Endothelial cell of umbilical vein (primary cell): Measurements from ENCODE around the gene RAI1. TPM values are rescaled to one million over a fixed set of nuclear protein-coding genes. Genes with fewer than 3 reads are reported as not detected.

ENCODE experiments used
- BruUV-seq: library from RNA; stranded (reverse); fragments of 400-500 nt; replicated peaks from 2 replicates; lab custom pipeline; 2021; lab: Mats Ljungman, UMichigan
- CTCF ChIA-PET: fragments of 300-600, 350-600 bp; sonication (Branson Sonifier 250); formaldehyde crosslinking; loops from one replicate; lab custom pipeline; 2021; ENCODE audit warnings: antibody characterized with exemption, inconsistent platforms; lab: Charles Lee
- POLR2A ChIA-PET: fragments of 300-600, 350-600 bp; sonication (Branson Sonifier 250); formaldehyde crosslinking; loops from one replicate; lab custom pipeline; 2021; ENCODE audit warnings: antibody characterized with exemption, inconsistent platforms; lab: Charles Lee
- DNase-seq: peaks from one replicate; pipeline ENCODE4 v3.0.0-alpha.2; 2011; ENCODE audit warnings: low read depth, low spot score
- FAIRE-seq: peaks from 2 replicates; lab custom pipeline; 2011; peaks lifted over from hg19 to GRCh38; lab: Jason Lieb, UNC
- H2AFZ ChIP-seq: 2 replicates; pipeline ENCODE4 v1.6.0; 2012; ENCODE audit warnings: low read depth, low read length, control low read depth, inconsistent platforms
- H3K27ac ChIP-seq: 2 replicates; pipeline ENCODE4 v1.5.1; 2011; ENCODE audit warnings: low read depth, mild to moderate bottlenecking, control low read depth, low read length, moderate library complexity; ENCODE audit not compliant: insufficient read depth
- H3K27me3 ChIP-seq, 2 experiments: 2 replicates each; pipeline versions ENCODE4 v1.6.0 to v1.6.1; 2011; ENCODE audit warnings: low read length in 2 of 2, mixed read lengths in 1 of 2; ENCODE audit not compliant: control insufficient read depth in 2 of 2, insufficient read depth in 2 of 2
- H3K36me3 ChIP-seq, 2 experiments: 2 replicates in 1 of 2; 3 replicates in 1 of 2; pipeline ENCODE4 v1.5.1; 2011; ENCODE audit warnings: low read length in 2 of 2, mild to moderate bottlenecking in 1 of 2, moderate library complexity in 1 of 2; ENCODE audit not compliant: control insufficient read depth in 2 of 2, insufficient read depth in 2 of 2; ENCODE audit errors: extremely low read depth in 1 of 2
- H3K4me1 ChIP-seq: 3 replicates; pipeline ENCODE4 v1.5.1; 2011; ENCODE audit warnings: mild to moderate bottlenecking, low read length; ENCODE audit not compliant: control insufficient read depth, insufficient read depth; ENCODE audit errors: extremely low read depth
- H3K4me2 ChIP-seq: 2 replicates; pipeline ENCODE4 v1.6.1; 2011; ENCODE audit warnings: low read length, control low read depth, mixed read lengths; ENCODE audit not compliant: insufficient read depth
- H3K4me3 ChIP-seq, 3 experiments: fragments of 200-600 bp in 1 of 3; sonication (generic), shearing (Covaris generic) in 1 of 3; replicated peaks in 1 of 3; 2 replicates each; pipeline ENCODE4 v1.5.1; 2011 to 2016; ENCODE audit warnings: control low read depth in 3 of 3, low read length in 3 of 3, mild to moderate bottlenecking in 2 of 3, inconsistent platforms in 1 of 3, low read depth in 1 of 3, moderate library complexity in 1 of 3; ENCODE audit not compliant: insufficient read depth in 1 of 3
- H3K79me2 ChIP-seq: 2 replicates; pipeline ENCODE4 v1.6.0; 2012; ENCODE audit warnings: low read length, inconsistent platforms; ENCODE audit not compliant: control insufficient read depth, insufficient read depth
- H3K9ac ChIP-seq: replicated peaks from 2 replicates; pipeline ENCODE3; 2011; ENCODE audit warnings: low read length, control low read depth; ENCODE audit not compliant: insufficient read depth; ENCODE audit errors: extremely low read depth
- H3K9me1 ChIP-seq: replicated peaks from 3 replicates; pipeline ENCODE4 v1.6.0; 2011; ENCODE audit warnings: mild to moderate bottlenecking, low read length; ENCODE audit not compliant: control insufficient read depth, insufficient read depth; ENCODE audit errors: extremely low read depth
- H3K9me3 ChIP-seq: replicated peaks from 2 replicates; pipeline ENCODE4 v1.5.1; 2012; ENCODE audit warnings: low read length, inconsistent platforms; ENCODE audit not compliant: control insufficient read depth, insufficient read depth
- H4K20me1 ChIP-seq: replicated peaks from 2 replicates; pipeline ENCODE3; 2011; ENCODE audit warnings: mild to moderate bottlenecking, low read length; ENCODE audit not compliant: control insufficient read depth, insufficient read depth; ENCODE audit errors: extremely low read depth
- EZH2 ChIP-seq: IDR thresholded peaks from 2 replicates; pipeline ENCODE4 v1.6.1; 2012; ENCODE audit warnings: borderline replicate concordance, low read depth, mild to moderate bottlenecking, moderate library complexity, low read length, inconsistent platforms; ENCODE audit not compliant: severe bottlenecking
- FOS ChIP-seq: IDR thresholded peaks from 2 replicates; pipeline ENCODE4 v1.6.1; 2011; ENCODE audit warnings: mild to moderate bottlenecking, low read length, moderate library complexity, borderline replicate concordance; ENCODE audit not compliant: insufficient read depth
- GATA2 ChIP-seq: IDR thresholded peaks from 2 replicates; pipeline ENCODE4 v1.7.0; 2011; ENCODE audit warnings: low read depth, mild to moderate bottlenecking, moderate library complexity, mixed read lengths, low read length; ENCODE audit not compliant: insufficient read length, insufficient read depth
- JUN ChIP-seq: IDR thresholded peaks from 2 replicates; pipeline ENCODE4 v1.6.1; 2011; ENCODE audit warnings: borderline replicate concordance, low read depth; ENCODE audit not compliant: insufficient read length, insufficient read depth
- MYC ChIP-seq: IDR thresholded peaks from one replicate; pipeline ENCODE4 v1.6.1; 2011; ENCODE audit warnings: mild to moderate bottlenecking, low read depth, low read length
- POLR2A ChIP-seq: IDR thresholded peaks from 2 replicates; pipeline ENCODE4 v1.6.1; 2012; ENCODE audit warnings: low read depth, mild to moderate bottlenecking, control low read depth, low read length
- POLR2AphosphoS5 ChIP-seq: IDR thresholded peaks from 2 replicates; pipeline ENCODE4 v1.6.1; 2012; ENCODE audit warnings: low read depth, mild to moderate bottlenecking, control low read depth, low read length, moderate library complexity; ENCODE audit not compliant: insufficient read depth
- dilution Hi-C: fragments of 300-500 bp; cut with MboI; formaldehyde crosslinking; loops from one replicate; pipeline ENCODE4 v1.15.0; 2019; ENCODE audit warnings: low sequenced_read_pairs; ENCODE audit not compliant: extremely low pct_ligation_motif_present
- intact Hi-C: fragments of 100-400 bp; cut with micrococcal nuclease; formaldehyde crosslinking; loops from one replicate; pipeline ENCODE4 v1.10.0; 2022
- polyA plus RNA-seq, 4 experiments: library from polyadenylated mRNA; depleted of rRNA in 3 of 4; stranded (reverse) in 3 of 4; unstranded in 1 of 4; fragments of >200 nt; gene quantifications; 2 replicates each; pipeline versions ENCODE4 v1.2.1 to v1.2.3, GENCODE V29; 2011 to 2012; ENCODE audit warnings: missing spikeins in 1 of 4
- total RNA-seq: library from RNA; stranded (reverse); gene quantifications from 2 replicates; pipeline ENCODE4 v1.2.3, GENCODE V29; 2021
- TF ChIP-seq, protein P1 (sequence below), 2 donors: IDR thresholded peaks; 1 replicate in 1 of 2; 2 replicates in 1 of 2; pipeline ENCODE4 v1.5.1; 2011; ENCODE audit warnings: low read length in 2 of 2, mild to moderate bottlenecking in 2 of 2, moderate library complexity in 2 of 2, control low read depth in 1 of 2, inconsistent platforms in 1 of 2, low read depth in 1 of 2; ENCODE audit not compliant: insufficient read depth in 1 of 2; ENCODE audit errors: extremely low read depth in 1 of 2
- TF ChIP-seq, protein P2 (sequence below): IDR thresholded peaks from 2 replicates; pipeline ENCODE4 v1.6.1; 2011; ENCODE audit not compliant: insufficient read depth, insufficient read length

Gene RAI1
- total and polyA plus RNA-seq, 2 donors (not counting 3 experiments of a cell fraction or from before 2014, with no cell fraction given), result 7.8 to 43.3 TPM

DNA sequence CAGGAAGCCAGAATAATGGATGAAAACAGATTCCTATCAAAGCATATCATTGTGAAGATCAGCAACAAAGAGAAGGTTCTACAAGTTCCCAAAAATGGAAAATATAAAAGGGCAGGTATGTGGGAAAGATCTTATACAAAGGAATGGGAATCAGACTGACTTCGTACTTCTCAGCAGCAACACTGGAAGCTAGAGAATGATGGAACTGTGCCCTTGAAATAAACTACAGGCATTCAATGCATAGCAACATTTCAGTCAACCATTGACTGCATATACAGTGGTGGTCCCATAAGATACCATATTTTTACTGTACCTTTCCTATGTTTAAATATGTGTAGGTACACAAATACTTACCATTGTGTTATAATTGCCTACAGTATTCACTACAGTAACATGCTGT is 30.3 kb upstream of the RAI1 start:
- no peak overlapping the region for H2AFZ ChIP-seq
- H3K27me3 ChIP-seq, result peaks cover 4% of the 10 kb centered on the region in 2 experiments
- no peaks in the 10 kb centered on the region for H3K4me1 ChIP-seq
- no peaks in the 10 kb centered on the region for H3K79me2 ChIP-seq
- H3K27ac ChIP-seq, result no peak overlapping the region
- H3K36me3 ChIP-seq, result no peaks in the 10 kb centered on the region
- no peak overlapping the region for H3K4me3 ChIP-seq
- H3K9me1 ChIP-seq, result no peaks in the 10 kb centered on the region
- H3K9ac ChIP-seq, result no peak overlapping the region
- dilution Hi-C loops, result no loop called here
- TF ChIP-seq MYC, result no peak
- TF ChIP-seq GATA2, result no peak
- TF ChIP-seq POLR2A, result no peak
- TF ChIP-seq EZH2, result no peak
- no peak for TF ChIP-seq FOS
- TF ChIP-seq, protein P1, sequence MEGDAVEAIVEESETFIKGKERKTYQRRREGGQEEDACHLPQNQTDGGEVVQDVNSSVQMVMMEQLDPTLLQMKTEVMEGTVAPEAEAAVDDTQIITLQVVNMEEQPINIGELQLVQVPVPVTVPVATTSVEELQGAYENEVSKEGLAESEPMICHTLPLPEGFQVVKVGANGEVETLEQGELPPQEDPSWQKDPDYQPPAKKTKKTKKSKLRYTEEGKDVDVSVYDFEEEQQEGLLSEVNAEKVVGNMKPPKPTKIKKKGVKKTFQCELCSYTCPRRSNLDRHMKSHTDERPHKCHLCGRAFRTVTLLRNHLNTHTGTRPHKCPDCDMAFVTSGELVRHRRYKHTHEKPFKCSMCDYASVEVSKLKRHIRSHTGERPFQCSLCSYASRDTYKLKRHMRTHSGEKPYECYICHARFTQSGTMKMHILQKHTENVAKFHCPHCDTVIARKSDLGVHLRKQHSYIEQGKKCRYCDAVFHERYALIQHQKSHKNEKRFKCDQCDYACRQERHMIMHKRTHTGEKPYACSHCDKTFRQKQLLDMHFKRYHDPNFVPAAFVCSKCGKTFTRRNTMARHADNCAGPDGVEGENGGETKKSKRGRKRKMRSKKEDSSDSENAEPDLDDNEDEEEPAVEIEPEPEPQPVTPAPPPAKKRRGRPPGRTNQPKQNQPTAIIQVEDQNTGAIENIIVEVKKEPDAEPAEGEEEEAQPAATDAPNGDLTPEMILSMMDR (IDR thresholded peaks at IDR 0.05; ENCODE audit: extremely low read depth in 1 of 2, insufficient read depth in 1 of 2, low read depth in 1 of 2, low read length in 2 of 2), result no peak
- TF ChIP-seq JUN, result no peak
- TF ChIP-seq POLR2AphosphoS5, result no peak
- TF ChIP-seq, protein P2, sequence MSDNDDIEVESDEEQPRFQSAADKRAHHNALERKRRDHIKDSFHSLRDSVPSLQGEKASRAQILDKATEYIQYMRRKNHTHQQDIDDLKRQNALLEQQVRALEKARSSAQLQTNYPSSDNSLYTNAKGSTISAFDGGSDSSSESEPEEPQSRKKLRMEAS, result no peak
- DNase-seq (no peak), FAIRE-seq (no peak)
- CTCF ChIA-PET, result no interaction called here
- POLR2A ChIA-PET, result no interaction called here
- H3K9me3 ChIP-seq, result no peaks in the 10 kb centered on the region
- BruUV-seq, result no TSS peak
- intact Hi-C loops, result no loop called here
- H4K20me1 ChIP-seq, result no peaks in the 10 kb centered on the region
- no peak overlapping the region for H3K4me2 ChIP-seq
